Measurements from ENCODE around the gene TBC1D3I. TPM values are rescaled to one million over a fixed set of nuclear protein-coding genes. Genes with fewer than 3 reads are reported as not detected.
"Not testable (repeated sequence)": the region's sequence is repeated elsewhere in the genome, so short reads cannot be mapped to it uniquely, and the experiment has no call there.

TBC1D3I gene
- 0.14 TPM in 1 of 2 replicates, not detected in the other for total RNA-seq

DNA sequence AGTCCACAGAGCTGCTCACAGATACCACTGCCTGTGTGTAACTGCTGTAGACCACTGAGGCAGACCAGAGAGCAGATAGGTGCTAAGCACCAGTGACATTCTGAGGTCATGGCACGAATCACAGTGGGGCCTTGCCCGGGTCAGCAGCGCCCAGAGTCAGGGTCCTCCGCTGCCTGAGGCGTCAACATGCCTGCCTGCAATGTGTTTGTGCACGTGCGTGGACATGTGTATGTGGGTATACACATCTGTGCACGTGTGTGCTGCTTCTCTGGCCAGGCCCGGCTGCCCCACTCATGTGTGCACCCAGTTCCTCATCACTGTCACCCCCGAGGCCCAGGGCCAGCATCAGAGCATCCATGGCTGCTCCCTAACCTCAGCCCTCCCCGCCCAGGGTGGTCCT, at the start of gene TBC1D3I:
TBC1D3I (minus strand) TSS at position 101 of the 400 bp plus-strand sequence. CDS start 1,585 bp downstream, outside the sequence.
- not testable (repeated sequence) for DNase-seq (ENCODE audit: low read depth, low spot score)

DNA sequence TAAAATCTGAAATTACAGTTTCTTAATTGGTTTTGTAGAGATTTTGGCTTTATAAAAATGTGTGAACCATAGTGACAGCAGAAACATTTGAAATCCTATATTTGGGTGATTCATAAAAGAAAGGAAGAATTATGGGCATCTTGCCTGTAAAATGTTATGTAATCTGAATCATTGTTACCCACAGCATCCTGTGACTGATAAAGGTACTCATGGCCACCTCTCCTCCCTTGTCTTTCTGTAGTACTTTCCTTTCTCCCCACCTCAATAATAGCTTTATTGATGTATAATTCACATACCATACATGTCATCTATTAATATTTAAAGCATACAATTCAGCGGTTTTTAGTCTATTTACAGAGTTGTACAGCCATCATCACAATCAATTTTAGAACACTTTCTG, 30.8 kb upstream of the TBC1D3I start:
- not testable (repeated sequence) for DNase-seq (ENCODE audit: low read depth, low spot score)

DNA sequence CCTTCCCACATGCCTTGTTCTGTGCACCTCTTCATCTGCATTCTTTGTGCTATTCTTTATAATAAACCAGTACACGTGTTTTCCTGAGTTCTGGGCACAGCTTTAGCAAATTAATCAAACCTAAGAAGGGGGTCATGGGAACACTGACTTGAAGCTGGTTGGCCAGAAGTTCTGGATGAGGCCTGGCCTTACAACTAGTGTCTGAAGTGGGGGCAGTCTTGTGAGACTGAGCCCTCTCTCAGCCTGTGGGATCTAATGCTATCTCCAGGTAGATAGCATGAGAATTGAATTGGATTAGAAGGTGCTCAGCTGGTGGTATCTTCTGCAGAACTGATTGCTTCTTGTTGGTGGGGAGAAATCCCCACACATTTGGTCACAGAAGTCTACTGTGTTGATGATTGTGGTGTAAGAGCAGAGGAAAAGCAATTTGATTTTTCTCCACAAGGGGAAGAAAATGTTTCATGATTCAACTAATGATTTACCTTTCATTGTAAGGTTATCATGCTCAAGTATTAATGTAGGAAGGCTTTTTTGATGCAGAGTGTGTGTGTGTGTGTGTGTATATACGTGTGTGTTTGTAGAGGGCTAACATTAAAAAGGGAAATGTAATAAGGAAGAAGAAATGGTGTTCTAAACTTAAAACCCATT, 25.7 kb upstream of the TBC1D3I start:
- DNase-seq (ENCODE audit: low read depth, low spot score) = not testable (repeated sequence)

DNA sequence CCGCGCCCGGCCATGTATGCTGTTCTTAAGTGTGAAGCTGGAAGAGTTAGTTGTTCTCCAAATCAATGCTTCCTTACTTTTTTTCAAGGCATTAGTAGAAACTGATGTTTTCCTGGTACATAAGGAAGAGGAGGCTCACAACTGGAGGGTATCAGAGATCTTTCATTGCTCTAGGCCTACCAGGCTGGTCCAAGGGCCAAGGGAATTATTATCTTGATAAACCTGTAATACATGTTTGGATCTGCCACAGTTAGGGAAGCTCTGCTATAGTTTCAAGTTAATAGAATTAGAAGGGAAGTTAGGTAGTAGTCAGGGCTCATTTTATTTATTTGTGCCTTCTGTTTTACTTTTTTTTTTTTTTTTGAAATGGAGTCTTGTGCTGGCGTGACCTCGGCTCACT, 19.8 kb upstream of the TBC1D3I start:
- not testable (repeated sequence) for DNase-seq (ENCODE audit: low read depth, low spot score)

DNA sequence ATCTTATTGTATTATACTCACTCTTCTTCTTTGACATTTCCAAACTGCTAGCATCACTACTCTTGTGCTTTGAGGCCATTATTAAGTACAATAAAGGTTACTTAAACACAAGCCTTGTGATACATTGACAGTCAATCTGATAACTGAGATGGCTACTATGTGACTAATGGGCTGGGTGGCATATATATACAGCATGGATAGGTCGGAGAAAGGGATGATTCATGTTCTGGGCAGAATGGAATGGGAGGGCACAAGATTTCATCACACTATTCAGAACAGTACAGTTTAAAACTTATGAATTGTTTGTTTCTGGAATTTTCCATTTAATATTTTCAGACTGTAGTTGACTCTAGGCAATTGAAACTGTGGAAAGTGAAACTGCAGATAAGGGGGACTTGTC, 18.9 kb upstream of the TBC1D3I start:
- DNase-seq (ENCODE audit: low read depth, low spot score) = not testable (repeated sequence)

DNA sequence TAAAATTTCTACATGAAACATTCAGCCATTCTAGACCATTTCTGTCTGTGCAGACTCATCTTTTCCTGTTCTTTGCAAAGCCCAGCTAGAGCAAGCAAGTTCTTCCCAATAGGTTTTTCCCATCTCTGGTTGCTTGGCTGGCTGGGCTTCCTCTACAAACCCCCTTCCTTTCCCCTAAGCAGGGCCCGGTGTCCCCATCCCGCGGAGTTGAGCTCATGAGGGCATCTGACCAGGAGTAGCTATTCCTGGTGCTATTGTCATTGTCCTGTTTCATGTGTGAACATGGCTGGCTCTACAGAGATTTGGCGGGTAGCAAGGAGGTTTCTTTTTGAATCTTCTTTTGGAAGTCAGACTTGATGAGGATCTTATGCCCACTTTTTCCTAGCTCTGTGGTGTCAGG, 22.3 kb downstream of the TBC1D3I start:
- DNase-seq (ENCODE audit: low read depth, low spot score) = not testable (repeated sequence)

DNA sequence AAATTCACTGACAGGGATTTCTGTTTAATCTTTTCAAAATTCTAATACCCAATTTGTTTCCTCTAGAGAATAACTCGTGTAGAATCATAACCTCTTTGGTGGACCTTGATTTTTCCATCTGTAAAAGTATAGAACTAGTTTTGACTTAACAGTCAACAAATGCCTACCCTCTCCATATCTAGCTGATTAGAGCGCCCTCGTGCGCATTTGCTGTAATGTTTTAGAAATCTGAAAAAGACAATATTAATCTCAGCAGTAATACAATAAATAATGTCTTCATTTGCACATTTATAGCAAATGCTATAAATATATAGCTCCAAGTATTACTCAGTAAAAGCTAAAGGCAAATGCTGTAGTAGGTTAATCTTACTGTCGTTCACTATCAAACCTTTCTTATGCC, 34.7 kb downstream of the TBC1D3I start:
- DNase-seq (ENCODE audit: low read depth, low spot score) = not testable (repeated sequence)

DNA sequence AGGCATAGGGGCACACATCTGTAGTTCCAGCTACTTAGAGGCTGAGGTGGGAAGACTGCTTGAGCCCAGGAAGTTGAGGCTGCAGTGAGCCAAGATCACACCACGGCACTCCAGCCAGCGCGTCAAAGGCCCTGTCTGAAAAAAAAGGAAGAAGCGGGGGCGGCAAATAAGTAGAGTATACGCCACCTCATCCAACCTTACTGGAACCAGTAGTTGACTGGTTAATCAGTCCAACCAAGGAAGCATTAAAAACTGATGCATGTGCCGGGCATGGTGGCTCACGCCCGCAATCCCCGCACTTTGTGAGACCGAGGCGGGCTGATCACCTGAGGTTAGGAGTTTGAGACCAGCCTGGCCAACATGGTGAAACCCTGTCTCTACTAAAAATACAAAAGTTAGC, 41.4 kb downstream of the TBC1D3I start:
- DNase-seq (ENCODE audit: low read depth, low spot score) = not testable (repeated sequence)

DNA sequence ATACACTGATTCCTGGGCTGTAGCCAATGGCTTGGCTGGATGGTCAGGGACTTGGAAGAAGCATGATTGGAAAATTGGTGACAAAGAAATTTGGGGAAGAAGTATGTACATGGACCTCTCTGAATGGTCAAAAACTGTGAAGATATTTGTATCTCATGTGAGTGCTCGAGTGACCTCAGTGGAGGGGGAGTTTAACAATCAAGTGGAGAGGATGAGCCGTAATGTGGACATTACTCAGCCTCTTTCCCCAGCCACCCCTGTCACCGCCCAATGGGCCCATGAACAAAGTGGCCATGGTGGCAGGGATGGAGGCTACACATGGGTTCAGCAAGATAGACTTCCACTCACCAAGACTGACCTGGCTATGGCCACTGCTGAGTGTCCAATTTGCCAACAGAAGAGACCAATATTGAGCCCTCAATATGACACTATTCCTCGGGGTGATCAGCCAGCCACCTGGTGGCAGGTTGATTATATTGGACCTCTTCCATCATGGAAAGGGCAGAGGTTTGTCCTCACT, 42.7 kb downstream of the TBC1D3I start:
- not testable (repeated sequence) for DNase-seq (ENCODE audit: low read depth, low spot score)

DNA sequence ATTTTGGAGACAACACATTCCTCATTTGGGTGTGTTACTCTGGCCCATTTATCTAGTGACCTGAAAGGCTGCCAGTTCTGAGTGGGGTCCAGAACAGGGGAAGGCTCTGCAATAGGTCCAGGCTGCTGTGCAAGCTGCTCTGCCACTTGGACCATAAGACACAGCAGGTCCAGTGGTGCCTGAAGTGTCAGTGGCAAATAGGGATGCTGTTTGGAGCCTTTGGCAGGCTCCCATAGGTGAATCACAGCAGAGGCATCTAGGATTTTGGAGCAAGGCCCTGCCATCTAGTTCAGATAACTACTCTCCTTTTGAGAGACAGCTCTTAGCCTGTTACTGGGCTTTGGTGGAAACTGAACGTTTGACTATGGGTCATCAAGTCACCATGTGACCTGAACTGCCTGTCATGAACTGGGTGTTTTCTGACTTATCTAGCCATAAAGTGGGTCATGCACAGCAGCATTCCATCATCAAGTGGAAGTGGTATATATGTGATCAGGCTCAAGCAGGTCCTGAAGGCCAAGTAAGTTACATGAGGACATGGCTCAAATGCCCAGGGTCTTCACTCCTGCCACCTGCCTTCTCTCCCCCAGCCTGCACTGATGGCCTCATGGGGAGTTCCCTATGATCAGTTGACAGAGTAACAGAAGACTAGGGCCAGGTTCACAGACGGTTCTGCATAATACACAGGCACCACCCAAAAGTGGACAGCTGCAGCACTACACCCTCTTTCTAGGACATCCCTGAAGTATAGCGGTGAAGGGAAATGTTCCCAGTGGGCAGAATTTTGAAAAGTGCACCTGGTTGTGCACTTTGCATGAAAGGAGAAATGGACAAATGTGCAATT, 43.4 kb downstream of the TBC1D3I start:
- DNase-seq (ENCODE audit: low read depth, low spot score) = not testable (repeated sequence)

DNA sequence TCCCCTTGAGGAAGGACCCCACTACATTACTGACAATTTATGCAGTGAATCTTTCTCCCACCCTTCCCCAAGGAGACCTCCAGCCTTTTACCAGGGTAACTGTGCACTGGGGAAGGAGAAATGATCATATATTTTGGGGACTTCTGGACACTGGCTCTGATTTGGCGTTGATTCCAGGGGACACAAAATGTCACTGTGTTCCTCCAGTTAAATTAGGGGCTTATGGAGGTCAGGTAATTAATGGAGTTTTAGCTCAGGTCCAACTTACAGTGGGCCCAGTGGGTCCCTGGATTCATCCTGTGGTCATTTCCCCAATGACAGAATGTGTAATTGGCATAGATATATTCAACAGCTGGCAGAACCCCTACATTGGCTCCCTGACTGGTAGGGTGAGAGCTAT, 44.8 kb downstream of the TBC1D3I start:
- DNase-seq (ENCODE audit: low read depth, low spot score) = not testable (repeated sequence)

DNA sequence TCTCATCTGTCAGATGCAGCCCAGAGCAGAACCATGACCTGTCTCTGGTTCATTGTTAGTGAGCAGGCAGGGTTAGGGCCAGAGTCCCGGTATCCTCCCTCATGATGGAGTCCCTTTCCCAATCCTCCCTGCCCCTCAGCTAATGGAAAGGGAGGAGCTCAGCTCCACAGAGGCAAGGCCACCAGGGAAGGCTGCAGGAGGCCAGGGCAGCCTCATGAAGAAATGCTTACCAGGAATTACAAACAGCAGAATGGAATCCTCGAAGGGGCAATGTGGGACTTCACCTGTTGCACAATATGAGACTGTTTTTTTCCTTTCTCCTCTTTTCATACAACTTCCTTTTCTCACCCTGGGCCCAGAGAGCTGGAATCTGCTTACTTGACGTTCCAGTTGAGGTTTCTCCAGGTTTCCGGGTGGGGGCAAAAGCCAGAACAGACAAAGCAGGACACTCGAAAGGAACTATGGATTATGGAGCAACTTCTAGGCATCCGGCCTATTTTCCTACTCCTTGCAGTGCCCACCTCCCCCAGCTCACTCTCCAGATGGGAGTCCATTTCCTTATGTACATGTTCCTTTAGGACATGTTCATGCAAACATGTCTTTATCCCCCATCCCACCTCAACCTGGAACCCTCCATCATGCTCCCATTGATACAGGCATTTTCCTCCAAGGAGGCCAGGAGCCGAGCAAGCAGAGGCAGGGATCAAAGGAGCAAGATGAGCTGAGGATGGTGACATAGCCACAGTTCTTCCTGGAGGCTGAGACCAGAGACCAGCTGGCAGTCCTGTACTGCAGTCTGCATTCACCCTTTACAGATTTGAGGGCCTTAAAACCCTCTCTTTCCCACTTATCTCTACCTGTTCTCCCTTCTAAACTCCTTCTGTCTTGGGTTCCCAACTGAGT, 48.7 kb downstream of the TBC1D3I start:
- DNase-seq (ENCODE audit: low read depth, low spot score) = not testable (repeated sequence)

DNA sequence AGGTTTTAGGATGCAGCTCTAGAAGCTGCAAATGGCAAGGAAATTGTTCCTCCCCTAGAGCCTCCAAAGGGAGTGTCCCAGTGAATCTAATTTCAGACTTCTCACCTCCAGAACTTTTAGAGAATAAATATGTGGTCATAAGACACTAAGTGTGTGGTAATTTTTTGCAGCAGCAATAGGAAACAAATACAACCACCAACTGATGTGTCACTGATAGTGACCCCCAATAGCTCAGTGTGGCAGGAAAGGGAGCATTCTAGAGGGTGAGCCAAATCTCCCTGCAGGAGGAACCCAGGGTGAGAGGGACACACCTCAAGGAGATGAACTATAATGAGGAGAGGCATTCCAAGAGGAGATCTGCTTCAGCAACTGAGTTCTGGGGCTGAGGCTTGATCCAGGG, 49.5 kb downstream of the TBC1D3I start:
- no peak for DNase-seq (ENCODE audit: low read depth, low spot score)

DNA sequence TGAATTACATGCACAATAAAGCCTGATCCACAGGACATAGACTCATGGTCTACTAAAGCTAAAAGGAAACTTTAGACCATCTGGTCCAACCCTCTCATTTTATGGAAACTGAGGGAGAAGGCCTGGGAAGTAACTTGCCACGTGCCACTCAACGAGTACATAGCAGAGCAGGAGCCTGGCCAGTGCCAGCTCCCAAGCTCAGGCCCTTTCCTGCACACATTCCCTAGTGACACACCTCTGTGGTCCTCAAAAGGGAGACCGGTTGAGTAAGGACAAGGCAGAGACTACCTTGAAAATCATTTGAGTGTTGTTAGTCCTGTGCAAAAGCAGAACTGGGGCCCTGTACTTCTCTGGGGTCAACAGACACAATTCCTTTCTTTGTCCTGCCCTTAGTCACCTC, 50.7 kb downstream of the TBC1D3I start:
- DNase-seq (ENCODE audit: low read depth, low spot score) = no peak

DNA sequence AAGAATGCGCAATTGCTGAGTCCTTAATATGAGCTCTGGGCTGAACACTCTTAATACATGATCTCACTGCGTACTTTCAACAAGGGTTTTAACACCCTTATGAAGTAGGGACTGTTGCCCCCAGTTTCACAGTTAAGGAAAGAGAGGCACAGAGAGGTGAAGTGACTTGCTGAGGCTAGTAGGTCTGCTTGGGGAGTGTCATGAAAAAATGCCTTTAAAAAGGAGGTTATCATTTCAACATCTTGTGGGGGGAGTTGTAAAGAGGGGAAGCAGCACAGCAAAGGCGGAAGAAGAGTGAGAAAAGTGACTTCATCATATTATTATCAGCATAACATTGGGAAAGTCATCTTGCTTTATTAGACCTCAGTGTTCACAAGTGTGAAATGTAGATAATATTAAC, 51.4 kb downstream of the TBC1D3I start:
- DNase-seq (ENCODE audit: low read depth, low spot score) = no peak

DNA sequence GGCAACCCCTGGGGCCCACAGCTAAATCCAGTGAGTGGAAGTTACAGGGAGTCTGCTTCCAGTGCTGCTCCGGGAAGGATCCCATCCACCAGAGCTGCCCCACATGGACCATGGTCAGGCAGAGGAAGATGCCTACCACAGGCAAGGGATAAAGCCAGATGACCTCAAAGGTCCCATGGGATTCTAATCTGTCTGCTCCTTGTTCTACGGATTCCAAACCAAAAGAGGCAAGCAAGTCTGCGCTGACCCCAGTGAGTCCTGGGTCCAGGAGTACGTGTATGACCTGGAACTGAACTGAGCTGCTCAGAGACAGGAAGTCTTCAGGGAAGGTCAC, 52.1 kb downstream of the TBC1D3I start:
- no peak for DNase-seq (ENCODE audit: low read depth, low spot score)

DNA sequence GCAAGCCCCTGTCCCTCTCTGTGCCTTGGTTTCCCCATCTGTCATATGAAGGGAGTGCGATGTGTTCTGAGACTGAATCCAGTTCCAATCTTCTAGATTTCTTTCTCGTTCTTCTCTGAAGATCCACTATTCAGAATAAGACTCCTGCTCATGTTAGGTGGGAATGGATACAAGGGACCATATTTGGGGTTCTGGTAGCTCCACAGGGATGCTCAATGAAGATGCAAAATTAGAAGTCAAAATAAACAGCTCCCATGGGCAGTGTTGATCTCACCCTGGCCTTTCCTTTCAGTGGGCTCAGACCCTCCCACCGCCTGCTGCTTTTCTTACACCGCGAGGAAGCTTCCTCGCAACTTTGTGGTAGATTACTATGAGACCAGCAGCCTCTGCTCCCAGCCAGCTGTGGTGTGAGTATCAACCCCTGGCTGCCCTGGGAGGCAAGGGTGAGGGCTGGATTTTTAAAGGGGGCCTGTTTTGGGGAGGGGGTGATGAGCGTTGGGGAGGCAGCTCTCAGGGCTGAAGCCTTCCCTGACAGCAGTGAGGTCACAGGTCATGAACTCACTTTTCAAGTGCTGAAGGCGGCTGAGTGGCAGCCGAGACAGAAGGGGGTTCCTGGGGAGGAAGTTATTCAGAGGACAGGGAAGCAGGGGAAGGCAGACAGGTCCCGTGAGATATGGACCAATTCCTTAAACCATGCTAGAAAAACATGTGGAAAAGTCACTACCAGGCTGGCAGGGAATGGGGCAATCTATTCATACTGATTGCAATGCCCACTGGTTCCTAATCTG, 52.7 kb downstream of the TBC1D3I start:
- DNase-seq (ENCODE audit: low read depth, low spot score) = not testable (repeated sequence)

DNA sequence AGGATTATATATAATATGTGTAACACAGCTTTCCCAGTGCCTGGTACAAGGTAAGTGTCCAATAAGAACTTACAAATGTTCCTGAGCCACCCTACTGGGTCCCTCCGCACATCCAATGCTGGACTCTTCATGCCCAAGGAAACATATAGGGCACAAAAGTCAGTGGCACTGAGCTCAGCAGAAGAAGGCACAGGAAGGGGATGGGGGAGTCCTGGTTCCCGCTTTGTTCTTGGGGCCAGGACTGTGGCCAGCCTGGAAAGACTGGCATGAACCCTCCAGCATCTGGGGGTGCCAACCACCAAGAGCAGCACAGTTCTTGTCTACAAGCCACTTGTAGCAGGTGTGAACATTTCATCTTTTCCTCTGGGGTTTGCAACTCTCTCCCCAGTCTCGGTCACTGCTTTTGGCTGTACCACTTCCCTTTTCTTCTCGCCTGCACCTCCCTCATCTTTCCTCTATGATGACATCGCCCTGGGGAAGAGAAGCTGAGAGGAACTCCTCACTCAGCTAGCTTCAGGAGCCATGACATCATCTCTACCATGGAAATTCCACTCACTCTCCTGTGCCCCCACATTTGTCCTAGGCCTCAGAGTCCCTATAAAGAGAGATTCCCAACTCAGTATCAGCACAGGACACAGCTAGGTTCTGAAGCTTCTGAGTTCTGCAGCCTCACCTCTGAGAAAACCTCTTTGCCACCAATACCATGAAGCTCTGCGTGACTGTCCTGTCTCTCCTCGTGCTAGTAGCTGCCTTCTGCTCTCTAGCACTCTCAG, 53.7 kb downstream of the TBC1D3I start, which contains the start of gene CCL4L2:
CCL4L2 (plus strand) TSS at position 625 of the 773 bp plus-strand sequence.
- DNase-seq (ENCODE audit: low read depth, low spot score) = not testable (repeated sequence)

DNA sequence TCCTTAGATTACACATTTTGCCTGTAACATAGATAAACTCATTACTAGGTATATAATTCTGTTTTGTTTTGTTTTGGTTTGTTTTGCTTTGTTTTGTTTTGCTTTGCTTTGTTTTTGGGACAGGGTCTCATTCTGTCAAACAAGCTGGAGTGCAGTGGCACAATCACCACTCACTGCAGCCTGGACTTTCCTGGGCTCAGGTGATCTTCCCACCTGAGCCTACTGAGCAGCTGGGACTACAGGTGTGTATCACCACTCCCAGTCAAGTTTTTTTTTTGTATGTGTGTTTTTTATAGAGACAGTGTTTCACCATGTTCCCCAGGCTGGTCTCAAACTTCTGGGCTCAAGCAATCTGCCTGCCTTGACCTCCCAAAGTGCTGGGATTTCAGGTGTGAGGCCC, 54.8 kb downstream of the TBC1D3I start:
- DNase-seq (ENCODE audit: low read depth, low spot score) = no peak

DNA sequence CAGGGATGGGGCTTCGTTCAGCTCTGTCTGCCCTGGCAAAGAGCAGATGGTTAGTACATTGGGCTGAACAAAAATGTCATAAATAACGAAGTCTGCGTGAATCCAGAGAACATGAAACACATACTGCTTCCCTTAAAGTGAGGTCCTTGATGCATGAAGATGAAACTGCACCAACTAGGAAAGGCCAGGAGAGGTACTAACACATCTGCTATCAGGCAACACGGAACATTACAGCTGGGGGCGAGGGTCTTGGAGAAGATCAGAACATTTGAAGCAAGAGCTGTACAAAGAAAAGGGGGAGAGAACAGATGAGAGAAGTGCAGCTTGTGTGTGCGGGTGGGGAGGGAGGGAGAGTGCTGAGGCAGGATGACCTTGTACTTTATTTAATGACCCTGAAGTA, 57.0 kb downstream of the TBC1D3I start:
- DNase-seq (ENCODE audit: low read depth, low spot score) = not testable (repeated sequence)
